HG02759 (cell line): ENCODE measurements around the gene POFUT1.
"Not testable (repeated sequence)": the region's sequence is repeated elsewhere in the genome, so short reads cannot be mapped to it uniquely, and the experiment has no call there.

Source experiments
- ATAC-seq: cut with Tn5 transposase; IDR thresholded peaks from one replicate; pipeline ENCODE4 v1.9.1; 2021; ENCODE audit warnings: mild to moderate bottlenecking, moderate library complexity; ENCODE audit not compliant: unreplicated experiment

The POFUT1 gene

GRCh38 chr20:32207626-32208498 lies at the start of gene POFUT1, which contains the start of gene PLAGL2:
Gene POFUT1, plus strand, starts transcription at chr20:32207880. Its CDS starts 62 bp downstream, at chr20:32207942.
Gene PLAGL2, minus strand, starts transcription at chr20:32207743. Its CDS starts 5,565 bp downstream, at chr20:32202178.
- peak; percentile 93 for ATAC-seq

- ATAC-seq: no peak
Observed at GRCh38 chr20:32158351-32158750, 49.3 kb upstream of the POFUT1 start.

GRCh38 chr20:32158943-32159660 lies 48.6 kb upstream of the POFUT1 start:
- no peak for ATAC-seq

GRCh38 chr20:32159766-32160221 lies 47.9 kb upstream of the POFUT1 start:
- no peak for ATAC-seq

- ATAC-seq: no peak
Observed at GRCh38 chr20:32160341-32160740, 47.3 kb upstream of the POFUT1 start.

- ATAC-seq: no peak
Observed at GRCh38 chr20:32162351-32162750, 45.3 kb upstream of the POFUT1 start.

GRCh38 chr20:32163951-32164350 lies 43.7 kb upstream of the POFUT1 start:
- ATAC-seq: no peak

DNA sequence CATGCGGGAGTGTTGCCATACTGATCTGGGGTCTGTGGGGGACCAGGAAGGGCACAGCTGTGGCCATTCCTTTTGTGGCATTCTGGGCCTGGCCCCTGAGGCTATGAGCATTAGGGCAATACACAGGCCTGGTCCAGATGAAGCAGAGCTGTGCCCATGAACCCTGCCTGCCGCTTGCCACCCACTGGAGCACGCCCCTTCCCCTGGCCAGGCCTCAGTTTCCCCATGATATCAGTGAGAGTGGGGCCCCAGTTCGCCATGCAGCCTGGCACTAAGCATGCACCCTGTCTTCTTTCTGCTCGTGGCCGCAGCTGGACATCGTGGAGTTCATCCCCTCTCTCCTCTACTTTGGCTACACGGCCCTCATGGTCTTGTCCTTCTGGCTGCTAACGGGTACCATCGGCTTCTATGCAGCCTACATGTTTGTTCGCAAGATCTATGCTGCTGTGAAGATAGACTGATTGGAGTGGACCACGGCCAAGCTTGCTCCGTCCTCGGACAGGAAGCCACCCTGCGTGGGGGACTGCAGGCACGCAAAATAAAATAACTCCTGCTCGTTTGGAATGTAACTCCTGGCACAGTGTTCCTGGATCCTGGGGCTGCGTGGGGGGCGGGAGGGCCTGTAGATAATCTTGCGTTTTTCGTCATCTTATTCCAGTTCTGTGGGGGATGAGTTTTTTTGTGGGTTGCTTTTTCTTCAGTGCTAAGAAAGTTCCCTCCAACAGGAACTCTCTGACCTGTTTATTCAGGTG lies 42.5 kb upstream of the POFUT1 start:
- no peak for ATAC-seq

- no peak for ATAC-seq
Observed at GRCh38 chr20:32165836-32166545, 41.7 kb upstream of the POFUT1 start.

- ATAC-seq: no peak
Observed at GRCh38 chr20:32167552-32167951, 40.1 kb upstream of the POFUT1 start.

DNA sequence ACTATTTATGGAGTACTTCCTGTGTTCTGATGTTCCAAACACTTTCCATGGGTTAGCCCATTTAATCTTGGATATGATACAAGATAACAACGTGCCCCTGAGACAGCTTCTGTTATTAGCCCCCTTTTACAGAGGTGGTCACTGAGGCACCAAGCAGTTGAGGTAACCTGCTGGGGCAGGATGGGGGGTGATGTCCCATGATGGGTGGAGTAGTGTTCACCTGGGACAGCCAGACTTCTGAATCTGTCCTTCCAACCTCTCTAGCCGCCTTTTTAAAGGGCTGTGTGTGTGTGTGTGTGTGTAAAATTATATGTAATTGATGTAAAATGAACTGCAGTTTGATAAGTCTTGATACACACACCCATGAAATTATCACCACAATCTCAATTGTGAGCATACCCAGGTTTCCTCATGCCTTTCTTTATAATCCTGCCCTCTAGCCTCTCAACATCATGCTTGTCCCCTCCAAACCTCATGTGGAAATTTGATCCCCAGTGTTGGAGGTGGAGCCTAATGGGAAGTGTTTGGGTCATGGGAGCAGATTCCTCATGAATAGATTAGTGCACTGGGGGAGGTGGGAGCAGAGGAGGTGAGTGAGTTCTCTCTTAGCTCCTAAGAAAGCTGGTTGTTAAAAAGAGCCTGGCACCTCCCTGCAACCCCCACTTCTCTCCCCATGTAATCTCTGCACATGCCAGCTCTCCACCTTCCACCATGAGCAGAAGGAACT lies 39.3 kb upstream of the POFUT1 start:
- no peak for ATAC-seq

- not testable (repeated sequence) for ATAC-seq
Observed at GRCh38 chr20:32177696-32178095, 30.0 kb upstream of the POFUT1 start.

DNA sequence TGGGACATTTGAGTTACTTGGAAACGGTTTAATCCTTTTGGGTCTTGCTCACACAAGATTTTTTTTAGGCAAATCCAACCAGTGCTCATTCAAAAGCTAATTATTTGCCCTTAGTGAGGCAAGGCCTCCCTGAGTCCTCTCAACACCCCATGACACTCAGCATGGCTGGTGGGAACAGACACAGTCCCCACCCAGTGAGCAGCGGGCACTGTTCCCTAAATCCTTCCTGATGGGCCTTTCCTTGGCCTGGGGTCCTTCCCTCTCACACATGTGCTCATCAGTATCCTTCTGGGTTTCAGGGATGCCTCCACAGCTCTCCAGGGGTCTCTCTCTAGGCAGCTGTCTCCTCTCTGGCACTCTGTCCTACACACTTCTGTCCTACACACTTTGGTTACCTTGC lies 28.2 kb upstream of the POFUT1 start:
- ATAC-seq: no peak

GRCh38 chr20:32179934-32180333 lies 27.7 kb upstream of the POFUT1 start:
- no peak for ATAC-seq

GRCh38 chr20:32181606-32182005 lies 26.1 kb upstream of the POFUT1 start:
- no peak for ATAC-seq

- ATAC-seq: no peak
Observed at GRCh38 chr20:32183947-32184635, 23.6 kb upstream of the POFUT1 start.

- ATAC-seq: no peak
Observed at GRCh38 chr20:32184961-32185603, 22.6 kb upstream of the POFUT1 start.

- ATAC-seq: no peak
Observed at GRCh38 chr20:32186506-32186905, 21.2 kb upstream of the POFUT1 start.
